ENCODE data around the gene GFRAL.

DNA sequence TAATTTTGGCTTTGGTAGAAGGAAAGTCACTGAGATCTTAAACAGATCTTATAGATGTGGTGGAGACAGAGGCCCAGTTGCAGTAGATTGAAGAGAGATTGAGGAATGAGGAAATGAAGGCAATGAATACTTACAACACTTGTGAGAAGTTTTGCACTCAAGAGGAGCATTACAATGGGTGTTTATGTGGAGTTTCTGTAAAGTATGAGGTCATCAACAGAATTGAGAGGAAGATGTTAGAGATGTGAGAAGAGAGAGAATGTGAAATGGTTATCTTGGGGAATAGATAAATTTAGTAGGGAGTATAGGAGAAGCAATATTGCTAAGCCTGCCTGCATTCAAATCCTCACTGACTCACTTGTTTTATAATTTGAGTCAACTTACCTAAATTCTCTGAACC lies 83.4 kb downstream of the GFRAL start:
- no peak for TF ChIP-seq EP300 (IDR thresholded peaks at IDR 0.05; ENCODE audit: borderline replicate concordance in 1 of 2, control insufficient read depth in 1 of 2, low read depth in 2 of 2, low read length in 2 of 2)
- TF ChIP-seq, protein P1, sequence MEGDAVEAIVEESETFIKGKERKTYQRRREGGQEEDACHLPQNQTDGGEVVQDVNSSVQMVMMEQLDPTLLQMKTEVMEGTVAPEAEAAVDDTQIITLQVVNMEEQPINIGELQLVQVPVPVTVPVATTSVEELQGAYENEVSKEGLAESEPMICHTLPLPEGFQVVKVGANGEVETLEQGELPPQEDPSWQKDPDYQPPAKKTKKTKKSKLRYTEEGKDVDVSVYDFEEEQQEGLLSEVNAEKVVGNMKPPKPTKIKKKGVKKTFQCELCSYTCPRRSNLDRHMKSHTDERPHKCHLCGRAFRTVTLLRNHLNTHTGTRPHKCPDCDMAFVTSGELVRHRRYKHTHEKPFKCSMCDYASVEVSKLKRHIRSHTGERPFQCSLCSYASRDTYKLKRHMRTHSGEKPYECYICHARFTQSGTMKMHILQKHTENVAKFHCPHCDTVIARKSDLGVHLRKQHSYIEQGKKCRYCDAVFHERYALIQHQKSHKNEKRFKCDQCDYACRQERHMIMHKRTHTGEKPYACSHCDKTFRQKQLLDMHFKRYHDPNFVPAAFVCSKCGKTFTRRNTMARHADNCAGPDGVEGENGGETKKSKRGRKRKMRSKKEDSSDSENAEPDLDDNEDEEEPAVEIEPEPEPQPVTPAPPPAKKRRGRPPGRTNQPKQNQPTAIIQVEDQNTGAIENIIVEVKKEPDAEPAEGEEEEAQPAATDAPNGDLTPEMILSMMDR (IDR thresholded peaks at IDR 0.05 in 2 of 3, conservative IDR thresholded peaks at IDR 0.05 in 1 of 3; ENCODE audit: control insufficient read depth in 2 of 3, extremely low read depth in 1 of 3, insufficient read depth in 1 of 3, low read depth in 3 of 3, low read length in 3 of 3) = no peak
- no peak for TF ChIP-seq POLR2A (IDR thresholded peaks at IDR 0.05; ENCODE audit: low read depth, low read length)
- no peak for TF ChIP-seq MEF2A (IDR thresholded peaks at IDR 0.05; ENCODE audit: insufficient read depth, low read depth, low read length)
- no peak for TF ChIP-seq TAF1 (IDR thresholded peaks at IDR 0.05; ENCODE audit: borderline replicate concordance, low read depth, low read length)
- no peak for TF ChIP-seq SMC3 (IDR thresholded peaks at IDR 0.05; ENCODE audit: borderline replicate concordance, low read length)
- no peak for TF ChIP-seq RAD51 (IDR thresholded peaks at IDR 0.05)
- TF ChIP-seq ZNF384 (IDR thresholded peaks at IDR 0.05; ENCODE audit: borderline replicate concordance, low read depth, low read length) = no peak
- no peak for TF ChIP-seq EZH2 (IDR thresholded peaks at IDR 0.05; ENCODE audit: borderline replicate concordance, control insufficient read depth, low read depth, low read length)
- TF ChIP-seq, protein P2, sequence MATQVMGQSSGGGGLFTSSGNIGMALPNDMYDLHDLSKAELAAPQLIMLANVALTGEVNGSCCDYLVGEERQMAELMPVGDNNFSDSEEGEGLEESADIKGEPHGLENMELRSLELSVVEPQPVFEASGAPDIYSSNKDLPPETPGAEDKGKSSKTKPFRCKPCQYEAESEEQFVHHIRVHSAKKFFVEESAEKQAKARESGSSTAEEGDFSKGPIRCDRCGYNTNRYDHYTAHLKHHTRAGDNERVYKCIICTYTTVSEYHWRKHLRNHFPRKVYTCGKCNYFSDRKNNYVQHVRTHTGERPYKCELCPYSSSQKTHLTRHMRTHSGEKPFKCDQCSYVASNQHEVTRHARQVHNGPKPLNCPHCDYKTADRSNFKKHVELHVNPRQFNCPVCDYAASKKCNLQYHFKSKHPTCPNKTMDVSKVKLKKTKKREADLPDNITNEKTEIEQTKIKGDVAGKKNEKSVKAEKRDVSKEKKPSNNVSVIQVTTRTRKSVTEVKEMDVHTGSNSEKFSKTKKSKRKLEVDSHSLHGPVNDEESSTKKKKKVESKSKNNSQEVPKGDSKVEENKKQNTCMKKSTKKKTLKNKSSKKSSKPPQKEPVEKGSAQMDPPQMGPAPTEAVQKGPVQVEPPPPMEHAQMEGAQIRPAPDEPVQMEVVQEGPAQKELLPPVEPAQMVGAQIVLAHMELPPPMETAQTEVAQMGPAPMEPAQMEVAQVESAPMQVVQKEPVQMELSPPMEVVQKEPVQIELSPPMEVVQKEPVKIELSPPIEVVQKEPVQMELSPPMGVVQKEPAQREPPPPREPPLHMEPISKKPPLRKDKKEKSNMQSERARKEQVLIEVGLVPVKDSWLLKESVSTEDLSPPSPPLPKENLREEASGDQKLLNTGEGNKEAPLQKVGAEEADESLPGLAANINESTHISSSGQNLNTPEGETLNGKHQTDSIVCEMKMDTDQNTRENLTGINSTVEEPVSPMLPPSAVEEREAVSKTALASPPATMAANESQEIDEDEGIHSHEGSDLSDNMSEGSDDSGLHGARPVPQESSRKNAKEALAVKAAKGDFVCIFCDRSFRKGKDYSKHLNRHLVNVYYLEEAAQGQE (IDR thresholded peaks at IDR 0.05; ENCODE audit: low read depth, low read length) = no peak
- TF ChIP-seq, protein P3, sequence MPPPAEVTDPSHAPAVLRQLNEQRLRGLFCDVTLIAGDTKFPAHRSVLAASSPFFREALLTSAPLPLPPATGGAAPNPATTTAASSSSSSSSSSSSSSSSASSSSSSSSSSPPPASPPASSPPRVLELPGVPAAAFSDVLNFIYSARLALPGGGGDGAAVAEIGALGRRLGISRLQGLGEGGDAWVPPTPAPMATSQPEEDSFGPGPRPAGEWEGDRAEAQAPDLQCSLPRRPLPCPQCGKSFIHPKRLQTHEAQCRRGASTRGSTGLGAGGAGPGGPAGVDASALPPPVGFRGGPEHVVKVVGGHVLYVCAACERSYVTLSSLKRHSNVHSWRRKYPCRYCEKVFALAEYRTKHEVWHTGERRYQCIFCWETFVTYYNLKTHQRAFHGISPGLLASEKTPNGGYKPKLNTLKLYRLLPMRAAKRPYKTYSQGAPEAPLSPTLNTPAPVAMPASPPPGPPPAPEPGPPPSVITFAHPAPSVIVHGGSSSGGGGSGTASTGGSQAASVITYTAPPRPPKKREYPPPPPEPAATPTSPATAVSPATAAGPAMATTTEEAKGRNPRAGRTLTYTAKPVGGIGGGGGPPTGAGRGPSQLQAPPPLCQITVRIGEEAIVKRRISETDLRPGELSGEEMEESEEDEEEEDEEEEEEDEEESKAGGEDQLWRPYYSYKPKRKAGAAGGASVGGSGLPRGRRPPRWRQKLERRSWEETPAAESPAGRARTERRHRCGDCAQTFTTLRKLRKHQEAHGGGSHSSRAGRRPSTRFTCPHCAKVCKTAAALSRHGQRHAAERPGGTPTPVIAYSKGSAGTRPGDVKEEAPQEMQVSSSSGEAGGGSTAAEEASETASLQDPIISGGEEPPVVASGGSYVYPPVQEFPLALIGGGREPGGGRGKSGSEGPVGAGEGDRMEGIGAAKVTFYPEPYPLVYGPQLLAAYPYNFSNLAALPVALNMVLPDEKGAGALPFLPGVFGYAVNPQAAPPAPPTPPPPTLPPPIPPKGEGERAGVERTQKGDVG (CRISPR knock-in tag; IDR thresholded peaks at IDR 0.05) = no peak
- TF ChIP-seq POLR2AphosphoS5 (IDR thresholded peaks at IDR 0.05; ENCODE audit: low read length) = no peak
- no peak for TF ChIP-seq GABPA (IDR thresholded peaks at IDR 0.05; ENCODE audit: low read depth)
- TF ChIP-seq, protein P4, sequence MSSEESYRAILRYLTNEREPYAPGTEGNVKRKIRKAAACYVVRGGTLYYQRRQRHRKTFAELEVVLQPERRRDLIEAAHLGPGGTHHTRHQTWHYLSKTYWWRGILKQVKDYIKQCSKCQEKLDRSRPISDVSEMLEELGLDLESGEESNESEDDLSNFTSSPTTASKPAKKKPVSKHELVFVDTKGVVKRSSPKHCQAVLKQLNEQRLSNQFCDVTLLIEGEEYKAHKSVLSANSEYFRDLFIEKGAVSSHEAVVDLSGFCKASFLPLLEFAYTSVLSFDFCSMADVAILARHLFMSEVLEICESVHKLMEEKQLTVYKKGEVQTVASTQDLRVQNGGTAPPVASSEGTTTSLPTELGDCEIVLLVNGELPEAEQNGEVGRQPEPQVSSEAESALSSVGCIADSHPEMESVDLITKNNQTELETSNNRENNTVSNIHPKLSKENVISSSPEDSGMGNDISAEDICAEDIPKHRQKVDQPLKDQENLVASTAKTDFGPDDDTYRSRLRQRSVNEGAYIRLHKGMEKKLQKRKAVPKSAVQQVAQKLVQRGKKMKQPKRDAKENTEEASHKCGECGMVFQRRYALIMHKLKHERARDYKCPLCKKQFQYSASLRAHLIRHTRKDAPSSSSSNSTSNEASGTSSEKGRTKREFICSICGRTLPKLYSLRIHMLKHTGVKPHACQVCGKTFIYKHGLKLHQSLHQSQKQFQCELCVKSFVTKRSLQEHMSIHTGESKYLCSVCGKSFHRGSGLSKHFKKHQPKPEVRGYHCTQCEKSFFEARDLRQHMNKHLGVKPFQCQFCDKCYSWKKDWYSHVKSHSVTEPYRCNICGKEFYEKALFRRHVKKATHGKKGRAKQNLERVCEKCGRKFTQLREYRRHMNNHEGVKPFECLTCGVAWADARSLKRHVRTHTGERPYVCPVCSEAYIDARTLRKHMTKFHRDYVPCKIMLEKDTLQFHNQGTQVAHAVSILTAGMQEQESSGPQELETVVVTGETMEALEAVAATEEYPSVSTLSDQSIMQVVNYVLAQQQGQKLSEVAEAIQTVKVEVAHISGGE (CRISPR knock-in tag; IDR thresholded peaks at IDR 0.05) = no peak

Data from GM12878 (cell line).